ENCODE results near the gene SIGLEC10.

SIGLEC10 gene

DNA sequence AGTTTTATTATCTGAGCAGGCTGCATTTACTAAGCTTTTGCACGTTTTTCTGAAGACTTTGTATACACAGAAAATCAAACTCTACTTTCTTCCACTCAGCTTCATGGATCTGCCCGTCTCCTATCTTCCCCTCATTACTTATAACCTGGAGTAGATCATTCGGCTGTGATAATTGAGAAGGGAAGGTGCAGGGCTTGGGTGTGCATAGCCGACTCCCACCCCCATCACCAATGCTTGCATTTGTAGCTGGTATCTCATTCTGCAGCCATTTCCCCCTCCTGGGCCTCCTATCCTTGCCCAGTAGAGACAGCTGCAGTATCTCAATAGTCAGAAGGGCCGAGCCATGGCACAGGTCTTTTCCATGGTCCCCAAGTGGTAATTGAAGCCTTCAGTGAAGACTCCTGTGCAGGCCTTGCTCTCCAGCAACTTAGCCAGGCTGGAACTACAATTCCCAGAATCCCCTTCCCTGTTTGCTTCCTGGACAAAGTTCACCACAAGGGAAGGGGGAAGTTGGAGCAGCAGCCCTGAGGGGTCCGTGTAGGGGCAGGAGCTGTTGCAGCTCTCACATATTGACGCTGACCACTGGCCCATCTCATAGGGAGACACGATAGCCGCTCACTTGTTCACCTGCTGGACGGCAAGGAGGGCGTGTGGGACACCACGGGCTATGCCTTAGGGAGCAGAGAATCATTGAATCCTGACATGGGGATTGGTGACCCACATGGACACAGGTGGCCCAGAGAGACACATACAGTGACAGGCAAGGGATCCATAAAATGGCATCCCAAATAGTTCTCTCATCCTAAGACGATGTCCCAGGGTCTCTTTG lies 42.9 kb upstream of the SIGLEC10 start:
- POLR2A ChIA-PET (ENCODE audit: low non-redundant PET): interaction anchor here (0.6 kb wide), 1 partner anchor 517 kb away, joined by 3 read pairs; no protein-coding TSS in a partner anchor

GRCh38 chr19:51458899-51459505 lies 41.6 kb upstream of the SIGLEC10 start:
- CTCF ChIA-PET: no interaction called here

More for the DNA sequence above, 42.9 kb upstream of the SIGLEC10 start:
- TF ChIP-seq CTCF (conservative IDR thresholded peaks at IDR 0.05; ENCODE audit: low read depth): no peak
- DNase-seq (ENCODE audit: low spot score): no peak
- no peak overlapping the region for H3K27ac ChIP-seq
- CTCF ChIA-PET: interaction anchor here (0.5 kb wide), 1 partner anchor 24 kb away, joined by 4 read pairs; no protein-coding TSS in a partner anchor

DNA sequence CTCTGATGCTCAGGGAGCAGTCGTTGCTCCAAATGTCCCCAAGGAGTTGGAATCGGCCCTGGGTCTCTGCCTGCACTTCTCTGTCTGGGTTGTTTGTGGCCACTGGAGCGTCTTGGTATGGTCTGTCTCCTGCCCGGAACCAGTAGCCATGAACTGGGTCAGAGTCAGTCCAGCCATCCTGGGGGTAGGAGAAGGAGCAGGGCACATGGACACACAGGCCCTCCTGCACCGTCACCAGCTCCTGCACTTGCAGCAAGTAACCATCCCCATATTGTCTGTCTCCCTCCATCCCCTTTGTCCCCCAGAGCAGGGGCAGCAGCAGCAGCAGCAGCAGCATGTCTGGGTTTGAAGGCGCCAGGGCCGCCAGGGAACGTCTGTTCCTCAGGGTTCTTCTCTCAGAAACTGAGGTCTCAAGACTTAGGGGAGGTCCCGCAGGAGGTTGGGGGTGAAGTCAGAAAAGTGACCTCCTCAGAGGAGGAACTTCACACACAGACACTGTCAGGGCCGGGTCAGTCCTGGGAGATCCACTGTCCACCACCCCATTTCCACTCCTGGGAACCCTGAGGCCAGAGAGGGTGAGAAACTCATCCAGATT lies 40.7 kb upstream of the SIGLEC10 start, which contains the start of gene SIGLEC8:
SIGLEC8 (minus strand) TSS at position 404 of the 595 bp plus-strand sequence; CDS start at position 337, 67 bp downstream.
- TF ChIP-seq CTCF (conservative IDR thresholded peaks at IDR 0.05; ENCODE audit: low read depth): no peak
- ChIA-PET POLR2A (ENCODE audit: low non-redundant PET) (no interaction called here), CTCF (no interaction called here)
- DNase-seq (ENCODE audit: low spot score): no peak
- H3K27ac ChIP-seq: no peak within 1 kb of the TSS

More at GRCh38 chr19:51458899-51459505, 41.6 kb upstream of the SIGLEC10 start:
- H3K27ac ChIP-seq: no peak overlapping the region
- POLR2A ChIA-PET (ENCODE audit: low non-redundant PET): no interaction called here
- TF ChIP-seq CTCF (conservative IDR thresholded peaks at IDR 0.05; ENCODE audit: low read depth): no peak
- no peak for DNase-seq (ENCODE audit: low spot score)

DNA sequence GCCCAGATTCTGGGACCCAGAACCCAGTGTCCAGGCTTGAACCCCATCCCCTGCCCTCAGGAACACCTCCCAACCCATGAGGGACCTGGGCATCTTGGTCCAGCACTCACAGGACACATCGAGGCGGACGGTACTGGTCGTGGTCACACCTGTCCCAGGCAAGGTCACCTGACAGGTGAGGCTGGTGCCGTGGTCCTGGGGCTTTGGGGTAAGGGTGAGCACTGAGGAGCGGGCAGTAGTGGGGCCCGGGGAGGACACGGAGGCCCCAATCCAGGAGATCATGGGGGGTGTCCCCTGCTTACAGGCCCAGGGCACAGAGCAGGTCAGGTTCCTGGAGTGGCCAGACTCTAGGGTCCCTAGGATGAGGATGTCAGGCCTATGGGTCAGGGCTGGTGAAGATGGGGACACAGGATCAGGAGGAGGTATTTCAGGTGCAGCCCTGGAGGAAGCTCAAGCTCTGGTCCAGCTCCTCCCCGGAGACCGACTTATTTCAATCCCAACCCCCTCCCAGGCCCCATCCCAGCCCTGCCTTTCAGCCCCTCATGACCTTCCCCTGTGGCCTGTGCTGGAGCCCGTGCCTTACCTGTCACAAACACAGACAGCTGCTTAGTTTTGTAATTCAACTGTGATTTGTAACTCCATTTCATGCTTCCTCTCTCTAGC lies 40.0 kb upstream of the SIGLEC10 start:
- ChIA-PET POLR2A (ENCODE audit: low non-redundant PET) (no interaction called here), CTCF (no interaction called here)

GRCh38 chr19:51456541-51457290 lies 39.3 kb upstream of the SIGLEC10 start:
- no peak for DNase-seq (ENCODE audit: low spot score)
- TF ChIP-seq CTCF (conservative IDR thresholded peaks at IDR 0.05; ENCODE audit: low read depth): no peak
- POLR2A ChIA-PET (ENCODE audit: low non-redundant PET): no interaction called here
- no peak overlapping the region for H3K27ac ChIP-seq
- CTCF ChIA-PET: no interaction called here

More for the DNA sequence above, 40.0 kb upstream of the SIGLEC10 start:
- TF ChIP-seq CTCF (conservative IDR thresholded peaks at IDR 0.05; ENCODE audit: low read depth): no peak
- H3K27ac ChIP-seq: no peak overlapping the region
- no peak for DNase-seq (ENCODE audit: low spot score)
